H9 (cell line): Measurements from ENCODE around the gene ARHGAP15. TPM values are rescaled to one million over a fixed set of nuclear protein-coding genes. Genes with fewer than 3 reads are reported as not detected.

ENCODE experiments used
- DNase-seq: peaks from one replicate; pipeline ENCODE4 v3.0.0-alpha.2; 2017
- H2AFZ ChIP-seq: one replicate; pipeline ENCODE4 v1.6.1; 2013; ENCODE audit warnings: mild to moderate bottlenecking, low read length, control low read depth, moderate library complexity
- H2AK5ac ChIP-seq: 2 replicates; pipeline ENCODE4 v1.6.1; 2013; ENCODE audit warnings: low read length, control low read depth, mixed read lengths; ENCODE audit not compliant: insufficient read length
- H2BK120ac ChIP-seq: one replicate; pipeline ENCODE4 v1.6.1; 2013; ENCODE audit warnings: low read depth, mild to moderate bottlenecking, low read length, control low read depth, inconsistent platforms; ENCODE audit not compliant: poor library complexity, severe bottlenecking
- H2BK12ac ChIP-seq: 2 replicates; pipeline ENCODE4 v1.6.1; 2013; ENCODE audit warnings: low read length, control low read depth, mixed read lengths, low read depth; ENCODE audit not compliant: insufficient read length
- H2BK15ac ChIP-seq: 2 replicates; pipeline ENCODE4 v1.6.1; 2013; ENCODE audit warnings: low read depth, low read length, control low read depth
- H2BK20ac ChIP-seq: one replicate; pipeline ENCODE4 v1.6.1; 2013; ENCODE audit warnings: low read depth, mild to moderate bottlenecking, low read length, control low read depth, inconsistent platforms; ENCODE audit not compliant: poor library complexity, severe bottlenecking
- H2BK5ac ChIP-seq: 2 replicates; pipeline ENCODE4 v1.6.1; 2013; ENCODE audit warnings: low read length, control low read depth, mixed read lengths; ENCODE audit not compliant: insufficient read length
- H3K14ac ChIP-seq: 2 replicates; pipeline ENCODE4 v1.6.1; 2013; ENCODE audit warnings: low read length, control low read depth; ENCODE audit not compliant: insufficient read depth
- H3K18ac ChIP-seq: 2 replicates; pipeline ENCODE4 v1.6.1; 2013; ENCODE audit warnings: low read depth, mild to moderate bottlenecking, mixed read lengths, low read length, control low read depth; ENCODE audit not compliant: insufficient read length
- H3K23ac ChIP-seq: 2 replicates; pipeline ENCODE4 v1.6.1; 2013; ENCODE audit warnings: low read length, control low read depth, mixed read lengths, low read depth; ENCODE audit not compliant: insufficient read length
- H3K23me2 ChIP-seq: 2 replicates; pipeline ENCODE4 v1.6.1; 2013; ENCODE audit warnings: low read depth, mild to moderate bottlenecking, mixed read lengths, low read length, control low read depth; ENCODE audit not compliant: insufficient read length, poor library complexity, severe bottlenecking
- H3K27ac ChIP-seq: 2 replicates; pipeline ENCODE4 v1.5.1; 2013; ENCODE audit warnings: low read length, control low read depth, mixed read lengths, low read depth; ENCODE audit not compliant: insufficient read length
- H3K27me3 ChIP-seq: 2 replicates; pipeline ENCODE4 v1.6.1; 2013; ENCODE audit warnings: low read length, control low read depth, inconsistent platforms; ENCODE audit not compliant: insufficient read depth
- H3K4ac ChIP-seq: 2 replicates; pipeline ENCODE4 v1.6.1; 2013; ENCODE audit warnings: low read depth, mild to moderate bottlenecking, control low read depth, inconsistent platforms, low read length, moderate library complexity
- H3K4me1 ChIP-seq: 2 replicates; pipeline ENCODE4 v1.6.1; 2013; ENCODE audit warnings: low read length, control low read depth, inconsistent platforms; ENCODE audit not compliant: insufficient read depth
- H3K4me2 ChIP-seq: 2 replicates; pipeline ENCODE4 v1.6.1; 2013; ENCODE audit warnings: low read length, control low read depth, mixed read lengths; ENCODE audit not compliant: insufficient read length, insufficient read depth
- H3K56ac ChIP-seq: 2 replicates; pipeline ENCODE4 v1.6.1; 2013; ENCODE audit warnings: low read depth, mild to moderate bottlenecking, mixed read lengths, low read length, control low read depth; ENCODE audit not compliant: insufficient read length
- H3K79me1 ChIP-seq: 2 replicates; pipeline ENCODE4 v1.6.1; 2013; ENCODE audit warnings: low read depth, mild to moderate bottlenecking, moderate library complexity, low read length, control low read depth, inconsistent platforms; ENCODE audit not compliant: insufficient read depth, poor library complexity, severe bottlenecking
- H3K79me2 ChIP-seq: 2 replicates; pipeline ENCODE4 v1.6.1; 2013; ENCODE audit warnings: low read length, control low read depth, inconsistent platforms; ENCODE audit not compliant: insufficient read depth
- H3K9ac ChIP-seq: 2 replicates; pipeline ENCODE4 v1.6.1; 2013; ENCODE audit warnings: low read length, control low read depth, mixed read lengths; ENCODE audit not compliant: insufficient read length; ENCODE audit errors: extremely low read depth
- H3K9me3 ChIP-seq: one replicate; pipeline ENCODE4 v1.6.1; 2013; ENCODE audit warnings: low read depth, low read length, inconsistent platforms; ENCODE audit not compliant: control insufficient read depth
- H3T11ph ChIP-seq: one replicate; pipeline ENCODE4 v1.6.1; 2013; ENCODE audit warnings: mild to moderate bottlenecking, low read length, control low read depth, inconsistent platforms
- H4K20me1 ChIP-seq: one replicate; pipeline ENCODE4 v1.6.1; 2013; ENCODE audit not compliant: control insufficient read depth, insufficient read length, insufficient read depth
- H4K5ac ChIP-seq: 2 replicates; pipeline ENCODE4 v1.6.1; 2013; ENCODE audit warnings: low read depth, mild to moderate bottlenecking, mixed read lengths, low read length, control low read depth; ENCODE audit not compliant: insufficient read length
- H4K8ac ChIP-seq: replicated peaks from 2 replicates; pipeline ENCODE4 v1.6.1; 2013; ENCODE audit warnings: low read length, control low read depth, mixed read lengths, low read depth; ENCODE audit not compliant: insufficient read length
- H4K91ac ChIP-seq: 2 replicates; pipeline ENCODE4 v1.6.1; 2013; ENCODE audit warnings: low read depth, mild to moderate bottlenecking, moderate library complexity, mixed read lengths, low read length, control low read depth; ENCODE audit not compliant: insufficient read length
- H3K27ac Mint-ChIP-seq, 3 experiments: 2 replicates in 2 of 3; 3 replicates in 1 of 3; pipeline ENCODE4 v1.8.0; 2020 to 2021; ENCODE audit warnings: mixed read lengths in 3 of 3, mild to moderate bottlenecking in 1 of 3, moderate library complexity in 1 of 3
- H3K27me3 Mint-ChIP-seq: 2 replicates; pipeline ENCODE4 v1.8.0; 2021; ENCODE audit warnings: low read depth, mild to moderate bottlenecking, moderate library complexity, mixed read lengths
- H3K36me3 Mint-ChIP-seq, 3 experiments: 2 replicates in 2 of 3; 3 replicates in 1 of 3; pipeline ENCODE4 v1.8.0; 2020 to 2021; ENCODE audit warnings: low read depth in 3 of 3, mixed read lengths in 3 of 3; ENCODE audit not compliant: insufficient read depth in 1 of 3
- H3K4me1 Mint-ChIP-seq, 2 experiments: 2 replicates each; pipeline ENCODE4 v1.8.0; 2020; ENCODE audit warnings: mixed read lengths in 2 of 2
- H3K4me3 Mint-ChIP-seq, 2 experiments: 2 replicates in 1 of 2; 3 replicates in 1 of 2; pipeline ENCODE4 v1.8.0; 2020 to 2021; ENCODE audit warnings: mild to moderate bottlenecking in 2 of 2, mixed read lengths in 2 of 2, moderate library complexity in 1 of 2
- H3K9me3 Mint-ChIP-seq, 2 experiments: 2 replicates in 1 of 2; 3 replicates in 1 of 2; pipeline ENCODE4 v1.8.0; 2020; ENCODE audit warnings: mild to moderate bottlenecking in 2 of 2, mixed read lengths in 2 of 2, moderate library complexity in 1 of 2
- CTCF ChIP-seq: fragments of 200-600 bp; sonication (generic); conservative IDR thresholded peaks from 3 replicates; pipeline ENCODE4 v1.8.0; 2021; ENCODE audit warnings: antibody characterized with exemption, mild to moderate bottlenecking
- WGBS: extraction: QIAGEN DNeasy Blood & Tissue Kit; methylation state at CpG from one replicate; pipeline ENCODE4 v1.1.7; 2013; ENCODE audit warnings: missing lambda C conversion rate, low lambda C conversion rate, mixed read lengths; ENCODE audit not compliant: insufficient read length; ENCODE audit errors: extremely low coverage; 5-methylcytosine and 5-hydroxymethylcytosine counted together
- total RNA-seq: library from RNA; stranded (reverse); gene quantifications from 2 replicates; pipeline ENCODE4 v1.2.1, GENCODE V29; 2021

Gene ARHGAP15
- total RNA-seq, 1 experiment from 2014 or later: not detected

DNA sequence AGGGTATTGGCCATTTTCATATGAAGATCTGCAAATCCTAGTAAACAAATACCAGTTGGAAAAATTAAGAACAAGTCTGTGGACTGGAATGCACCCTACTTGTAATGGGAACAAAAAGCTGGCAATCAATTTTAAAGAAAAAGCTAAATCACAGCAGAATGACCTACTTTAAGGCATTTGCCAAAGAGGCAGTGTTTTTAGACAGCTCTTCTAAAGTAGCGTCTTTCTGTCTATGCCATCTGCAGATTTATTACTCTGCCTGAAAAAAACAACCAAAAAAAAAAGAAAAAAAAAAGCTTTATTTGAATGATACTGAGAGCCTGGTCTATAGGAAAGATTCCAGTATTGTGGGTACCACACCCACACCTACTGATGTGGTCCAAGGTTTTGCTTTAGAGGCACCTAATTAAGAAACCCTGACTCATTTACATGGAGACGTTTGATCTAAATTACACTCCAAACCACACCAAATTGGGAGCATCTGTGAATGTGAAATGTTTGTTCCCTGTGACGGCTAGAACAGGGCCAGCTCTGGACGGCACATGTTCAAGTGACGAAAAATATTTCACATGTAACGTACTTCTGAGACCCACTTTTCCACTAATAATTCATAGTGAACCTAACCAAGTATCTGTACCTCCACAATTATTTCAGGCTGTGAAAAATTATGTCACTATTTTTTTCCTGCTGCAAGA, 597.1 kb downstream of the ARHGAP15 start:
- Histone ChIP-seq H3K4me1 (no peaks in the 10 kb centered on the region), H3K14ac (no peak overlapping the region), H4K91ac (no peak overlapping the region), H3K18ac (no peak overlapping the region), H3K23ac (no peak overlapping the region), H3T11ph (no peak overlapping the region), H4K8ac (no peak overlapping the region), H3K79me1 (no peaks in the 10 kb centered on the region), H3K9ac (no peak overlapping the region), H3K4ac (no peak overlapping the region), H2AK5ac (no peak overlapping the region), H3K4me2 (no peak overlapping the region), H3K27me3 (no peaks in the 10 kb centered on the region), H2BK12ac (no peak overlapping the region), H2AFZ (no peak overlapping the region), H3K27ac (no peak overlapping the region), H2BK5ac (no peak overlapping the region), H3K79me2 (no peaks in the 10 kb centered on the region), H3K23me2 (no peaks in the 10 kb centered on the region), H4K20me1 (no peaks in the 10 kb centered on the region), H3K9me3 (no peaks in the 10 kb centered on the region), H2BK20ac (no peak overlapping the region), H2BK120ac (no peak overlapping the region), H4K5ac (no peak overlapping the region), H3K56ac (no peak overlapping the region), H2BK15ac (no peak overlapping the region)
- peaks cover 12 to 13% of the 10 kb centered on the region in 2 experiments for H3K4me1 Mint-ChIP-seq
- WGBS: no CpG with 5 or more reads among the region's 6 CpGs
- no peak overlapping the region for H3K27ac Mint-ChIP-seq
- H3K9me3 Mint-ChIP-seq: no peaks in the 10 kb centered on the region
- DNase-seq: no peak
- H3K36me3 Mint-ChIP-seq: no peaks in the 10 kb centered on the region
- no peaks in the 10 kb centered on the region for H3K27me3 Mint-ChIP-seq
- no peak for TF ChIP-seq CTCF
- no peak overlapping the region for H3K4me3 Mint-ChIP-seq
